Smooth muscle cell of bladder (primary cell): Measurements from ENCODE around the gene F2RL1. TPM values are rescaled to one million over a fixed set of nuclear protein-coding genes. Genes with fewer than 3 reads are reported as not detected.

Source experiments
- total RNA-seq: library from RNA; depleted of rRNA; stranded (reverse); fragments of >200 nt; gene quantifications from 2 replicates; pipeline ENCODE4 v1.2.3, GENCODE V29; 2014

F2RL1 gene
- 16.5 and 20.9 TPM in 2 replicates for total RNA-seq

GRCh38 chr5:76818844-76819831 lies at the start of gene F2RL1:
F2RL1 (plus strand) TSS chr5:76819030; CDS start chr5:76819183, 153 bp downstream.

GRCh38 chr5:76849419-76850291 lies 30.8 kb downstream of the F2RL1 start, which contains the start of gene S100Z:
S100Z (plus strand) TSS chr5:76850014; CDS start chr5:76875360, 25,346 bp downstream.

Other genes with a start within 250 kb of the F2RL1 start
- 5.4 and 9.8 TPM in 2 replicates for gene F2RL2, start 195.6 kb upstream of the F2RL1 start, total RNA-seq
- gene F2R, start 102.9 kb upstream of the F2RL1 start, total RNA-seq: 67.8 and 70.8 TPM in 2 replicates
- not detected in 2 replicates for gene S100Z, start 31.0 kb downstream of the F2RL1 start, total RNA-seq
- gene CRHBP, start 134.0 kb downstream of the F2RL1 start, total RNA-seq: 1.3 and 2.1 TPM in 2 replicates
- 27.3 and 32.0 TPM in 2 replicates for gene AGGF1, start 211.4 kb downstream of the F2RL1 start, total RNA-seq